ENCODE results near the gene CFAP77. TPM values are rescaled to one million over a fixed set of nuclear protein-coding genes. Genes with fewer than 3 reads are reported as not detected.

The CFAP77 gene
- total and polyA plus RNA-seq, 9 of the 15 experiments (the other 6 are each of a cell fraction or from before 2014, with no cell fraction given) = not detected

DNA sequence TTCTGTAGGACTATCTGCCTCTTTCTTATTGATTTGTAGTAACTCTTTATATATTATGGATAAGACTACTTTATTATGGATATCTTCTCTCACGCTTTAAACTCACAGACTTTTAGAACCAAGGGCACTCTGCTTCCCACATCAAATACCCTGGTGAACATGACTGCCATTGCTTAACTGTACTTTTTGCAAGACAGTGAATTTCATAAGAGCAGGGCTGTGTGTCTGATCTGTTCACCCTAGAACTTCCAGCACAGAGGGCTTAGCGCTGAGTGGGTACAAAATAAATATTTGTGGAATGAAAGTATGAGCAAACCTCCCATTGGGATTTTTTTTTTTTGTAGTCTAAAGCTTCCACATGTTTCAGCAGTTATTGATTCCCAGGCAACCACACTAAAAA lies 84.8 kb downstream of the CFAP77 start (continued):
- TF ChIP-seq SPI1 (IDR thresholded peaks at IDR 0.05; ENCODE audit: borderline replicate concordance, low read depth, low read length) = no peak
- TF ChIP-seq PHB (CRISPR knock-in tag; IDR thresholded peaks at IDR 0.05) = no peak
- no peak for TF ChIP-seq GTF2A2 (tag; IDR thresholded peaks at IDR 0.05)
- no peak for TF ChIP-seq CBFB (CRISPR knock-in tag; IDR thresholded peaks at IDR 0.05)
- no peak for TF ChIP-seq PHTF2 (CRISPR knock-in tag; IDR thresholded peaks at IDR 0.05)
- TF ChIP-seq, protein P1, sequence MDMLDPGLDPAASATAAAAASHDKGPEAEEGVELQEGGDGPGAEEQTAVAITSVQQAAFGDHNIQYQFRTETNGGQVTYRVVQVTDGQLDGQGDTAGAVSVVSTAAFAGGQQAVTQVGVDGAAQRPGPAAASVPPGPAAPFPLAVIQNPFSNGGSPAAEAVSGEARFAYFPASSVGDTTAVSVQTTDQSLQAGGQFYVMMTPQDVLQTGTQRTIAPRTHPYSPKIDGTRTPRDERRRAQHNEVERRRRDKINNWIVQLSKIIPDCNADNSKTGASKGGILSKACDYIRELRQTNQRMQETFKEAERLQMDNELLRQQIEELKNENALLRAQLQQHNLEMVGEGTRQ (CRISPR knock-in tag; IDR thresholded peaks at IDR 0.05) = no peak
- TF ChIP-seq DNMT1 (IDR thresholded peaks at IDR 0.05) = no peak
- TF ChIP-seq, protein P2, sequence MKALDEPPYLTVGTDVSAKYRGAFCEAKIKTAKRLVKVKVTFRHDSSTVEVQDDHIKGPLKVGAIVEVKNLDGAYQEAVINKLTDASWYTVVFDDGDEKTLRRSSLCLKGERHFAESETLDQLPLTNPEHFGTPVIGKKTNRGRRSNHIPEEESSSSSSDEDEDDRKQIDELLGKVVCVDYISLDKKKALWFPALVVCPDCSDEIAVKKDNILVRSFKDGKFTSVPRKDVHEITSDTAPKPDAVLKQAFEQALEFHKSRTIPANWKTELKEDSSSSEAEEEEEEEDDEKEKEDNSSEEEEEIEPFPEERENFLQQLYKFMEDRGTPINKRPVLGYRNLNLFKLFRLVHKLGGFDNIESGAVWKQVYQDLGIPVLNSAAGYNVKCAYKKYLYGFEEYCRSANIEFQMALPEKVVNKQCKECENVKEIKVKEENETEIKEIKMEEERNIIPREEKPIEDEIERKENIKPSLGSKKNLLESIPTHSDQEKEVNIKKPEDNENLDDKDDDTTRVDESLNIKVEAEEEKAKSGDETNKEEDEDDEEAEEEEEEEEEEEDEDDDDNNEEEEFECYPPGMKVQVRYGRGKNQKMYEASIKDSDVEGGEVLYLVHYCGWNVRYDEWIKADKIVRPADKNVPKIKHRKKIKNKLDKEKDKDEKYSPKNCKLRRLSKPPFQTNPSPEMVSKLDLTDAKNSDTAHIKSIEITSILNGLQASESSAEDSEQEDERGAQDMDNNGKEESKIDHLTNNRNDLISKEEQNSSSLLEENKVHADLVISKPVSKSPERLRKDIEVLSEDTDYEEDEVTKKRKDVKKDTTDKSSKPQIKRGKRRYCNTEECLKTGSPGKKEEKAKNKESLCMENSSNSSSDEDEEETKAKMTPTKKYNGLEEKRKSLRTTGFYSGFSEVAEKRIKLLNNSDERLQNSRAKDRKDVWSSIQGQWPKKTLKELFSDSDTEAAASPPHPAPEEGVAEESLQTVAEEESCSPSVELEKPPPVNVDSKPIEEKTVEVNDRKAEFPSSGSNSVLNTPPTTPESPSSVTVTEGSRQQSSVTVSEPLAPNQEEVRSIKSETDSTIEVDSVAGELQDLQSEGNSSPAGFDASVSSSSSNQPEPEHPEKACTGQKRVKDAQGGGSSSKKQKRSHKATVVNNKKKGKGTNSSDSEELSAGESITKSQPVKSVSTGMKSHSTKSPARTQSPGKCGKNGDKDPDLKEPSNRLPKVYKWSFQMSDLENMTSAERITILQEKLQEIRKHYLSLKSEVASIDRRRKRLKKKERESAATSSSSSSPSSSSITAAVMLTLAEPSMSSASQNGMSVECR (CRISPR knock-in tag; IDR thresholded peaks at IDR 0.05) = no peak
- TF ChIP-seq ZNF347 (CRISPR knock-in tag; IDR thresholded peaks at IDR 0.05; ENCODE audit: low read depth) = no peak
- no peak for TF ChIP-seq YBX1 (IDR thresholded peaks at IDR 0.05)
- no peak for TF ChIP-seq PHF8 (IDR thresholded peaks at IDR 0.05; ENCODE audit: borderline replicate concordance, low read length)

Data from K562 (cell line).